PFSK-1 (cell line): ENCODE data around the gene RAB34.

ENCODE experiments used
- POLR2AphosphoS5 ChIP-seq: IDR thresholded peaks from 2 replicates; pipeline ENCODE4 v1.6.1; 2012; ENCODE audit warnings: low read depth, mild to moderate bottlenecking, control low read depth, low read length, moderate library complexity
- SIN3A ChIP-seq: IDR thresholded peaks from 2 replicates; pipeline ENCODE4 v1.6.1; 2012; ENCODE audit warnings: mild to moderate bottlenecking, low read length, moderate library complexity, borderline replicate concordance; ENCODE audit not compliant: insufficient read depth
- TAF1 ChIP-seq: IDR thresholded peaks from 2 replicates; pipeline ENCODE4 v1.6.1; 2012; ENCODE audit warnings: low read length, control low read depth, borderline replicate concordance; ENCODE audit not compliant: insufficient read depth
- TF ChIP-seq, protein P1 (sequence below), 2 experiments: IDR thresholded peaks; 2 replicates each; pipeline versions ENCODE4 v1.6.1 to v1.8.0; 2011 to 2012; ENCODE audit warnings: low read depth in 2 of 2, low read length in 2 of 2, control low read depth in 1 of 2, inconsistent platforms in 1 of 2, mild to moderate bottlenecking in 1 of 2, moderate library complexity in 1 of 2; ENCODE audit not compliant: insufficient read depth in 1 of 2

DNA sequence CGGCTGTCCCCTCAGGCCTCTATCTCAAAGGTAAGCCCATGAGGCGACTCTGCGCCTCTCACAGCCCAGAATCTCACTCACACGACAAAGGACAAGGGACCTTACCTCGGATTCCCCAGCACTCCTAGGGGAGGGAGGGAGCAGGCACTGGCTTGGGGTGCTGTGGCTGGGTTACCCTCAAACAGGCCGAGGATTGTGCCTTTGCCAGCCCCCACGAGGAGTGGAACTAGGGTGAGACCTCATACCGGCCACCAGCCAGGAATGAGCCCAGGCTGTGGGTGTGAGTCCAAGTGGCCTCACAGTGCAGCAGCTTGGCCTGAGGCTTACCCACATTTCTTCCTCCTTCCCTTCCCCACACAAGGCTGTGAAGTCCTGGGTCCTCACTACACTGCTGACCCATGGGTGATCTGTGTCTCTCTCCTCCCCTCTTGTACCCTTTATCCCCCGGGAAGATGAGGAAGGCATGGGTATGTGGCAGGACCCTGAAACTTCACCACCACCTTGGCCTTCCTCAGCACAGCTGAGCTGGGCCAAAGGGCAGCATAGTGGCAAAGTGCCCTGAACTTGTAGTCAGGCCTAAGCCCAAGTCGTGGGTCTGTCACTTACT, 11.8 kb downstream of the RAB34 start:
- no peak for TF ChIP-seq TAF1
- no peak for TF ChIP-seq POLR2AphosphoS5
- TF ChIP-seq, protein P1, sequence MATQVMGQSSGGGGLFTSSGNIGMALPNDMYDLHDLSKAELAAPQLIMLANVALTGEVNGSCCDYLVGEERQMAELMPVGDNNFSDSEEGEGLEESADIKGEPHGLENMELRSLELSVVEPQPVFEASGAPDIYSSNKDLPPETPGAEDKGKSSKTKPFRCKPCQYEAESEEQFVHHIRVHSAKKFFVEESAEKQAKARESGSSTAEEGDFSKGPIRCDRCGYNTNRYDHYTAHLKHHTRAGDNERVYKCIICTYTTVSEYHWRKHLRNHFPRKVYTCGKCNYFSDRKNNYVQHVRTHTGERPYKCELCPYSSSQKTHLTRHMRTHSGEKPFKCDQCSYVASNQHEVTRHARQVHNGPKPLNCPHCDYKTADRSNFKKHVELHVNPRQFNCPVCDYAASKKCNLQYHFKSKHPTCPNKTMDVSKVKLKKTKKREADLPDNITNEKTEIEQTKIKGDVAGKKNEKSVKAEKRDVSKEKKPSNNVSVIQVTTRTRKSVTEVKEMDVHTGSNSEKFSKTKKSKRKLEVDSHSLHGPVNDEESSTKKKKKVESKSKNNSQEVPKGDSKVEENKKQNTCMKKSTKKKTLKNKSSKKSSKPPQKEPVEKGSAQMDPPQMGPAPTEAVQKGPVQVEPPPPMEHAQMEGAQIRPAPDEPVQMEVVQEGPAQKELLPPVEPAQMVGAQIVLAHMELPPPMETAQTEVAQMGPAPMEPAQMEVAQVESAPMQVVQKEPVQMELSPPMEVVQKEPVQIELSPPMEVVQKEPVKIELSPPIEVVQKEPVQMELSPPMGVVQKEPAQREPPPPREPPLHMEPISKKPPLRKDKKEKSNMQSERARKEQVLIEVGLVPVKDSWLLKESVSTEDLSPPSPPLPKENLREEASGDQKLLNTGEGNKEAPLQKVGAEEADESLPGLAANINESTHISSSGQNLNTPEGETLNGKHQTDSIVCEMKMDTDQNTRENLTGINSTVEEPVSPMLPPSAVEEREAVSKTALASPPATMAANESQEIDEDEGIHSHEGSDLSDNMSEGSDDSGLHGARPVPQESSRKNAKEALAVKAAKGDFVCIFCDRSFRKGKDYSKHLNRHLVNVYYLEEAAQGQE (IDR thresholded peaks at IDR 0.05; ENCODE audit: insufficient read depth in 1 of 2, low read depth in 2 of 2, low read length in 2 of 2): no peak
- TF ChIP-seq SIN3A: no peak
